ENCODE measurements around the gene KIAA1958.
"Not testable (repeated sequence)": the region's sequence is repeated elsewhere in the genome, so short reads cannot be mapped to it uniquely, and the experiment has no call there.

Gene KIAA1958

GRCh38 chr9:112670991-112671625, 184.5 kb downstream of the KIAA1958 start:
- no peak for DNase-seq

GRCh38 chr9:112673221-112673620, 186.6 kb downstream of the KIAA1958 start:
- not testable (repeated sequence) for DNase-seq

- no peak for DNase-seq
Observed at GRCh38 chr9:112677040-112677439, 190.4 kb downstream of the KIAA1958 start.

- DNase-seq = no peak
Observed at GRCh38 chr9:112680731-112681402, 194.2 kb downstream of the KIAA1958 start.

- DNase-seq = no peak
Observed at GRCh38 chr9:112689161-112689740, 202.6 kb downstream of the KIAA1958 start.

GRCh38 chr9:112694706-112695555, 208.3 kb downstream of the KIAA1958 start:
- no peak for DNase-seq

- DNase-seq = no peak
Observed at GRCh38 chr9:112696461-112696860, 209.8 kb downstream of the KIAA1958 start.

- DNase-seq = no peak
Observed at GRCh38 chr9:112699230-112699629, 212.6 kb downstream of the KIAA1958 start.

- no peak for DNase-seq
Observed at GRCh38 chr9:112700085-112700484, 213.5 kb downstream of the KIAA1958 start.

GRCh38 chr9:112703304-112703703, 216.7 kb downstream of the KIAA1958 start:
- no peak for DNase-seq

GRCh38 chr9:112705768-112706427, 219.3 kb downstream of the KIAA1958 start:
- DNase-seq = no peak

- DNase-seq = no peak
Observed at GRCh38 chr9:112711050-112711689, 224.5 kb downstream of the KIAA1958 start.

- DNase-seq = no peak
Observed at GRCh38 chr9:112712678-112713077, 226.1 kb downstream of the KIAA1958 start.

GRCh38 chr9:112717661-112718331, 231.2 kb downstream of the KIAA1958 start, which contains the start of gene INIP:
Gene INIP (minus strand): TSS chr9:112718117. CDS start chr9:112716485, 1,632 bp downstream.
- DNase-seq = peak; percentile 96
